ENCODE data around the gene GORAB. TPM values are rescaled to one million over a fixed set of nuclear protein-coding genes. Genes with fewer than 3 reads are reported as not detected.
A peak's percentile ranks its signal among the peaks of the same experiment; 100 is the strongest.

Gene GORAB
- total and polyA plus RNA-seq, 10 of the 15 experiments (the other 5 are each of a cell fraction or from before 2014, with no cell fraction given) = 5.5 to 38.6 (median 10.3) TPM

DNA sequence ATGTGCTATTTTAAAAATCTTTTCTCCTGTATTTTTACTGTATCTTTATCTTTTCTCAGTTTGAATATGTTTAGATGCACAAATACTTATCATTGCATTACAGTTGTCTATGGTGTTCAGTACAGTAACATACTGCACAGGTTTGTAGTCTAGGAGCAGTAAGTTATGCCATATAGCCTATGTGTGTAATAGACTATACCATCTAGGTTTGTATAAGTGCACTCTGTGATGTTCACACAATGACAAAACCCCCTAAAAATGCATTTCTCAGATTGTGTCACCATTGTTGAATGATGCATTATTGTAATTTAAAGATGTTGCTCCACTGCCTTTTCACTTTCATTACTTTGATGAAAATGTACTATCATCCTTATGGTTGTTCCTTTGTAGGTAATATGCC lies 67.1 kb downstream of the GORAB start:
- no peaks in the 10 kb centered on the region; the same call in 1 of the 3 replicates for H3K9me3 ChIP-seq (replicated peaks; ENCODE audit: control insufficient read depth, insufficient read depth, low read length)
- ChIA-PET POLR2A (no interaction called here), CTCF (interaction anchor here (1.7 kb wide), 1 partner anchor 16 kb away, joined by 5 read pairs; no protein-coding TSS in a partner anchor), RAD21 (ENCODE audit: unreplicated experiment) (interaction anchor here (1.4 to 2.8 kb wide), 2 partner anchors 55 to 58 kb away, joined by 4 to 12 read pairs; no protein-coding TSS in a partner anchor), SMC1A (ENCODE audit: uncharacterized antibody, unreplicated experiment) (interaction anchor here (0.9 to 8.7 kb wide), 4 partner anchors 15 to 95 kb away, joined by 3 to 93 read pairs (median 5); no protein-coding TSS in a partner anchor)
- H3K4me1 ChIP-seq (ENCODE audit: control insufficient read depth, insufficient read depth, low read length) = no peaks in the 10 kb centered on the region
- intact Hi-C loops (cut with micrococcal nuclease; ENCODE audit: unreplicated experiment) = loop anchor here (10.0 kb wide), 1 partner anchor 66 kb away; the partner anchor contains the start of gene PRRX1
- peak; percentile 69 for ATAC-seq
- in situ Hi-C loops (cut with MboI) = no loop called here
- H3K27me3 ChIP-seq (replicated peaks in 1 of 2; ENCODE audit: control insufficient read depth in 2 of 2, insufficient read depth in 2 of 2, low read length in 1 of 2) = no peaks in the 10 kb centered on the region
- H3K36me3 ChIP-seq (ENCODE audit: control insufficient read depth in 2 of 2, insufficient read depth in 2 of 2, low read length in 1 of 2) = no peaks in the 10 kb centered on the region
- no peaks in the 10 kb centered on the region for H3K79me2 ChIP-seq (ENCODE audit: control insufficient read depth, insufficient read depth, low read length)
- DNase-seq (ENCODE audit: low read depth, low spot score) = no peak
- TF ChIP-seq EGR1 (IDR thresholded peaks at IDR 0.05; ENCODE audit: borderline replicate concordance in 1 of 2, low read depth in 2 of 2, low read length in 2 of 2) = no peak
- TF ChIP-seq, protein P1, sequence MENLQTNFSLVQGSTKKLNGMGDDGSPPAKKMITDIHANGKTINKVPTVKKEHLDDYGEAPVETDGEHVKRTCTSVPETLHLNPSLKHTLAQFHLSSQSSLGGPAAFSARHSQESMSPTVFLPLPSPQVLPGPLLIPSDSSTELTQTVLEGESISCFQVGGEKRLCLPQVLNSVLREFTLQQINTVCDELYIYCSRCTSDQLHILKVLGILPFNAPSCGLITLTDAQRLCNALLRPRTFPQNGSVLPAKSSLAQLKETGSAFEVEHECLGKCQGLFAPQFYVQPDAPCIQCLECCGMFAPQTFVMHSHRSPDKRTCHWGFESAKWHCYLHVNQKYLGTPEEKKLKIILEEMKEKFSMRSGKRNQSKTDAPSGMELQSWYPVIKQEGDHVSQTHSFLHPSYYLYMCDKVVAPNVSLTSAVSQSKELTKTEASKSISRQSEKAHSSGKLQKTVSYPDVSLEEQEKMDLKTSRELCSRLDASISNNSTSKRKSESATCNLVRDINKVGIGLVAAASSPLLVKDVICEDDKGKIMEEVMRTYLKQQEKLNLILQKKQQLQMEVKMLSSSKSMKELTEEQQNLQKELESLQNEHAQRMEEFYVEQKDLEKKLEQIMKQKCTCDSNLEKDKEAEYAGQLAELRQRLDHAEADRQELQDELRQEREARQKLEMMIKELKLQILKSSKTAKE (IDR thresholded peaks at IDR 0.05; ENCODE audit: low read depth, poor library complexity, severe bottlenecking) = no peak
- TF ChIP-seq BACH1 (IDR thresholded peaks at IDR 0.05; ENCODE audit: borderline replicate concordance) = no peak
- TF ChIP-seq CHD2 (IDR thresholded peaks at IDR 0.05; ENCODE audit: borderline replicate concordance, low read depth, low read length) = no peak
- no peak for TF ChIP-seq MTA3 (IDR thresholded peaks at IDR 0.05; ENCODE audit: borderline replicate concordance, low read length)
- TF ChIP-seq IKZF1 (conservative IDR thresholded peaks at IDR 0.05) = no peak
- TF ChIP-seq POLR2AphosphoS2 (IDR thresholded peaks at IDR 0.05; ENCODE audit: low read depth, low read length) = no peak
- H3K27ac ChIP-seq (ENCODE audit: control insufficient read depth, insufficient read depth) = no peak overlapping the region
- no TSS peak for BruUV-seq (replicated peaks)
- H2AFZ ChIP-seq (ENCODE audit: control insufficient read depth, low read depth, low read length) = no peak overlapping the region
- no peak overlapping the region for H3K9ac ChIP-seq (ENCODE audit: control insufficient read depth, insufficient read depth, low read length)
- no peak overlapping the region for H3K4me3 ChIP-seq
- no peaks in the 10 kb centered on the region for H4K20me1 ChIP-seq (ENCODE audit: control insufficient read depth, insufficient read depth)
- H3K4me2 ChIP-seq (ENCODE audit: control insufficient read depth, insufficient read depth) = no peak overlapping the region
- FAIRE-seq = no peak
